M059J (cell line): ENCODE data around the gene GCK. TPM values are rescaled to one million over a fixed set of nuclear protein-coding genes. Genes with fewer than 3 reads are reported as not detected.

Experiments used
- DNase-seq: peaks from one replicate; pipeline ENCODE4 v3.0.0-alpha.2; 2012; ENCODE audit warnings: low read depth
- total RNA-seq: library from RNA; depleted of rRNA; stranded (reverse); fragments of >200 nt; shearing (Covaris generic); gene quantifications from 2 replicates; pipeline ENCODE4 v1.2.3, GENCODE V29; 2014; rRNA removed

The GCK gene
- not detected in 2 replicates for total RNA-seq

GRCh38 chr7:44189286-44189992 lies at the start of gene GCK:
TSS of gene GCK (minus strand) at chr7:44189439. CDS start at chr7:44188953, 486 bp downstream.
- DNase-seq = no peak

- no peak for DNase-seq
Observed at GRCh38 chr7:44238116-44238695, 49.0 kb upstream of the GCK start.

GRCh38 chr7:44237696-44238095 lies 48.5 kb upstream of the GCK start:
- no peak for DNase-seq

- DNase-seq = no peak
Observed at GRCh38 chr7:44236333-44236728, 47.1 kb upstream of the GCK start.

- peak; percentile 34 for DNase-seq
Observed at GRCh38 chr7:44235582-44236332, 46.5 kb upstream of the GCK start.

GRCh38 chr7:44235066-44235465 lies 45.8 kb upstream of the GCK start:
- DNase-seq = no peak

- no peak for DNase-seq
Observed at GRCh38 chr7:44232901-44233715, 43.9 kb upstream of the GCK start.

GRCh38 chr7:44232396-44232795 lies 43.2 kb upstream of the GCK start:
- no peak for DNase-seq

- DNase-seq = no peak
Observed at GRCh38 chr7:44231088-44231487, 41.8 kb upstream of the GCK start.

- no peak for DNase-seq
Observed at GRCh38 chr7:44230286-44230685, 41.0 kb upstream of the GCK start.

GRCh38 chr7:44229546-44230105 lies 40.4 kb upstream of the GCK start:
- DNase-seq = no peak

GRCh38 chr7:44228571-44229350 lies 39.5 kb upstream of the GCK start:
- DNase-seq = no peak

- DNase-seq = no peak
Observed at GRCh38 chr7:44227911-44228310, 38.7 kb upstream of the GCK start.

- no peak for DNase-seq
Observed at GRCh38 chr7:44226396-44226753, 37.1 kb upstream of the GCK start.

- DNase-seq = no peak
Observed at GRCh38 chr7:44225566-44226395, 36.5 kb upstream of the GCK start.

GRCh38 chr7:44224974-44225565 lies 35.8 kb upstream of the GCK start:
- no peak for DNase-seq

GRCh38 chr7:44224080-44224973 lies 35.1 kb upstream of the GCK start:
- DNase-seq = no peak

GRCh38 chr7:44223362-44224079 lies 34.3 kb upstream of the GCK start:
- no peak for DNase-seq
